Smooth muscle cell (in vitro differentiated cells): ENCODE measurements around the gene SGCD. TPM values are rescaled to one million over a fixed set of nuclear protein-coding genes. Genes with fewer than 3 reads are reported as not detected.

Experiments used
- DNase-seq: peaks from one replicate; lab custom pipeline; 2025; ENCODE audit not compliant: unreplicated experiment; lab: John Stamatoyannopoulos, UW
- H2AFZ ChIP-seq: fragments of 200-600 bp; sonication (generic); 2 replicates; pipeline ENCODE4 v1.6.0; 2016; ENCODE audit warnings: antibody characterized with exemption, low read depth, mild to moderate bottlenecking
- H3F3A ChIP-seq: fragments of 200-600 bp; sonication (generic); 2 replicates; pipeline ENCODE4 v1.6.0; 2017; ENCODE audit warnings: antibody characterized with exemption, low read depth
- H3K27ac ChIP-seq: fragments of 200-600 bp; sonication (generic); 2 replicates; pipeline ENCODE4 v1.5.1; 2016; ENCODE audit warnings: low read depth, mild to moderate bottlenecking
- H3K27me3 ChIP-seq: fragments of 200-600 bp; sonication (generic); 2 replicates; pipeline ENCODE4 v1.6.1; 2016; ENCODE audit warnings: low read depth, mild to moderate bottlenecking
- H3K36me3 ChIP-seq: fragments of 200-600 bp; sonication (generic); 2 replicates; pipeline ENCODE4 v1.5.1; 2016; ENCODE audit warnings: low read depth
- H3K4me1 ChIP-seq: fragments of 200-600 bp; sonication (generic); 2 replicates; pipeline ENCODE4 v1.5.1; 2016; ENCODE audit warnings: low read depth
- H3K4me2 ChIP-seq: fragments of 200-600 bp; sonication (generic); 2 replicates; pipeline ENCODE4 v1.6.0; 2016; ENCODE audit warnings: mild to moderate bottlenecking
- H3K4me3 ChIP-seq: fragments of 200-600 bp; sonication (generic); 2 replicates; pipeline ENCODE4 v1.5.1; 2016; ENCODE audit warnings: mild to moderate bottlenecking
- H3K79me2 ChIP-seq: fragments of 200-600 bp; sonication (generic); 2 replicates; pipeline ENCODE4 v1.6.0; 2016; ENCODE audit warnings: low read depth, mild to moderate bottlenecking
- H3K9ac ChIP-seq: fragments of 200-600 bp; sonication (generic); 2 replicates; pipeline ENCODE4 v1.6.0; 2016; ENCODE audit warnings: low read depth
- H3K9me3 ChIP-seq: fragments of 200-600 bp; sonication (generic); replicated peaks from 2 replicates; pipeline ENCODE4 v1.5.1; 2016; ENCODE audit warnings: low read depth
- H4K20me1 ChIP-seq: fragments of 200-600 bp; sonication (generic); 2 replicates; pipeline ENCODE4 v1.6.0; 2016; ENCODE audit warnings: low read depth
- WGBS: methylation state at CpG from one replicate; pipeline ENCODE4 v1.1.7; 2016; ENCODE audit warnings: low lambda C conversion rate; 5-methylcytosine and 5-hydroxymethylcytosine counted together
- polyA plus RNA-seq: library from polyadenylated mRNA; unstranded; fragments of >200 nt; fragmentation: Nextera tagmentation; extraction: Ambion mirVana; gene quantifications from 2 replicates; pipeline ENCODE4 v1.2.1, GENCODE V29; 2016
- total RNA-seq: library from RNA; depleted of rRNA; stranded (reverse); fragments of >200 nt; gene quantifications from 2 replicates; pipeline ENCODE4 v1.2.3, GENCODE V29; 2014
- TF ChIP-seq, protein P1 (sequence below): fragments of 200-600 bp; sonication (generic); IDR thresholded peaks from 2 replicates; pipeline ENCODE4 v1.5.1; 2017; ENCODE audit warnings: borderline replicate concordance, mild to moderate bottlenecking, antibody characterized with exemption; ENCODE audit not compliant: insufficient read depth, poor library complexity, severe bottlenecking

The SGCD gene
- total and polyA plus RNA-seq, 2 experiments from 2014 or later, result 1.6 to 3.5 TPM

DNA sequence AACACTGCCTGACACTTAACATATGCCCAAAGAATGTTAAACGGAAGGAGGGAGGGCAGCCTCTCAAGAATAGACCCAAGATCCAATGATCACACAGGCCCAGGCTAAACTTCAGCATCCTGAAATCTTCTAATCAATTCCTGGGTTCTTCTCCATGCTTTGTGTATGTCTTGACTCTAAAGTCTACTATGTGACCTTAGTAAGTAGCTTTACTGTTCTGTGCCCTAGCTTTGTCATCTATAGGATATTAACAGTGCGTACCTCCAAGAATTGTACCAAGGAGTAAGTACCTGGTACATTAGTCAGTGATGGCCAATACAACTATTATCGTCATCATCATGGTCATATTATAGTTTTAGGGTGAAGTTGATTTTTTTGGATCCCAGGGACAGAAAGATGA, 96.6 kb downstream of the SGCD start:
- WGBS, result 60% methylated on average over 3 of the region's 3 CpGs
- Histone ChIP-seq H3K27ac (no peak overlapping the region), H3K9ac (no peak overlapping the region), H3K4me3 (no peak overlapping the region), H3K79me2 (no peaks in the 10 kb centered on the region), H3K27me3 (no peaks in the 10 kb centered on the region), H3K4me2 (no peak overlapping the region), H2AFZ (no peak overlapping the region), H3K9me3 (no peaks in the 10 kb centered on the region), H3F3A (no peaks in the 10 kb centered on the region), H3K36me3 (no peaks in the 10 kb centered on the region), H3K4me1 (no peaks in the 10 kb centered on the region), H4K20me1 (no peaks in the 10 kb centered on the region)
- TF ChIP-seq, protein P1, sequence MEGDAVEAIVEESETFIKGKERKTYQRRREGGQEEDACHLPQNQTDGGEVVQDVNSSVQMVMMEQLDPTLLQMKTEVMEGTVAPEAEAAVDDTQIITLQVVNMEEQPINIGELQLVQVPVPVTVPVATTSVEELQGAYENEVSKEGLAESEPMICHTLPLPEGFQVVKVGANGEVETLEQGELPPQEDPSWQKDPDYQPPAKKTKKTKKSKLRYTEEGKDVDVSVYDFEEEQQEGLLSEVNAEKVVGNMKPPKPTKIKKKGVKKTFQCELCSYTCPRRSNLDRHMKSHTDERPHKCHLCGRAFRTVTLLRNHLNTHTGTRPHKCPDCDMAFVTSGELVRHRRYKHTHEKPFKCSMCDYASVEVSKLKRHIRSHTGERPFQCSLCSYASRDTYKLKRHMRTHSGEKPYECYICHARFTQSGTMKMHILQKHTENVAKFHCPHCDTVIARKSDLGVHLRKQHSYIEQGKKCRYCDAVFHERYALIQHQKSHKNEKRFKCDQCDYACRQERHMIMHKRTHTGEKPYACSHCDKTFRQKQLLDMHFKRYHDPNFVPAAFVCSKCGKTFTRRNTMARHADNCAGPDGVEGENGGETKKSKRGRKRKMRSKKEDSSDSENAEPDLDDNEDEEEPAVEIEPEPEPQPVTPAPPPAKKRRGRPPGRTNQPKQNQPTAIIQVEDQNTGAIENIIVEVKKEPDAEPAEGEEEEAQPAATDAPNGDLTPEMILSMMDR, result no peak
- no peak for DNase-seq

- no peaks in the 10 kb centered on the region for H3K36me3 ChIP-seq
- H3K9ac ChIP-seq, result no peak overlapping the region
- peaks cover 2% of the 10 kb centered on the region for H3K9me3 ChIP-seq
- no peak for DNase-seq
- H3K79me2 ChIP-seq, result no peaks in the 10 kb centered on the region
- TF ChIP-seq, protein P1, result no peak
- WGBS, result 98% methylated on average over 4 of the region's 4 CpGs
- H3F3A ChIP-seq, result no peaks in the 10 kb centered on the region
- no peaks in the 10 kb centered on the region for H4K20me1 ChIP-seq
- H3K4me1 ChIP-seq, result no peaks in the 10 kb centered on the region
- H3K27me3 ChIP-seq, result no peaks in the 10 kb centered on the region
- H2AFZ ChIP-seq, result no peak overlapping the region
- H3K4me3 ChIP-seq, result no peak overlapping the region
- no peak overlapping the region for H3K27ac ChIP-seq
- no peak overlapping the region for H3K4me2 ChIP-seq
Measured at GRCh38 chr5:156427315-156427714, 100.4 kb downstream of the SGCD start.

DNA sequence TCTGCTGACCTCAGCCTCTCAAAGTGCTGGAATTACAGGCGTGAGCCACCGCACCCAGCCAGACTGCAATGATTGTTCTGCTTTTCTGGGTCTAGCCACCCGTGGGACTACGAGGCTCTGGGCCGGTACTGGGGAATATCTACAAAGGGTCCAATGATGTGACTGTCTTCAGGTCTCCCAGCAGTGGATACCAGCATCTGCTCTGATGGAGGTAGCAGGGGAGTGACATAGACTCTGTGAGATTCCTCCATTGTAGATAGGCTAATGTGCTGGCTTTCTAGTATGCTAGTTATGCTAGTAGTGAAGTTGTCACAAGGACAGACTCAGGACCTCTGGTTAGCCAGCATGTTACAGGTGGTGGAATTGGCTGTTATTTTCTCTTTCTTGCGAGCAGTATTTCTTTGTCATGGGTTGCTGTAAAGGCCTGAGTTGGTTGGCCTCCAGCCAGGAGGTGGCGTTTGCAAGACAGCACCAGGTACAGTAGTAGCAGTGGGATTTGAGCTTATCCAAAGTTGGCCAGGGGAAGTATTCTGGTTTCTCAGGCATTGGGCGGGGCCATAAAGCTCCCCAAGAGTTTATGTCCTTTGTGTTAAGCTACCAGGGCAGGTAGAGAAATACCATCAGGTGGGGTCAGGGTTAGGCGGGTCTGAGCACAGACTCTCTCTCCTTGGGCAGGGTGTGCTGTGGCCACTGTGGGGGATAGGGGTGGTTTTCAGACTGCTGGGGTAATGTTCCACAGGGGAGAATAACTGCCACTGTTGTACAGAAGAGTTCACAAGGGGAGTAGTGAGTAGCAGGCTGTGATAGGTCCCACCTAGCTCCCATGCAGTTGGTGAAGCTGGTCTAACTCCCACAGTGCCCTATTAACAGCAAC, 105.2 kb downstream of the SGCD start:
- Histone ChIP-seq H3K4me1 (no peaks in the 10 kb centered on the region), H4K20me1 (no peaks in the 10 kb centered on the region), H3F3A (no peaks in the 10 kb centered on the region), H3K9ac (no peak overlapping the region), H3K4me3 (no peak overlapping the region), H3K4me2 (no peak overlapping the region), H3K27me3 (no peaks in the 10 kb centered on the region), H3K27ac (no peak overlapping the region), H3K9me3 (peaks cover 2% of the 10 kb centered on the region), H2AFZ (no peak overlapping the region), H3K79me2 (no peaks in the 10 kb centered on the region), H3K36me3 (no peaks in the 10 kb centered on the region)
- 94% methylated on average over 9 of the region's 9 CpGs for WGBS
- TF ChIP-seq, protein P1, result no peak
- no peak for DNase-seq

DNA sequence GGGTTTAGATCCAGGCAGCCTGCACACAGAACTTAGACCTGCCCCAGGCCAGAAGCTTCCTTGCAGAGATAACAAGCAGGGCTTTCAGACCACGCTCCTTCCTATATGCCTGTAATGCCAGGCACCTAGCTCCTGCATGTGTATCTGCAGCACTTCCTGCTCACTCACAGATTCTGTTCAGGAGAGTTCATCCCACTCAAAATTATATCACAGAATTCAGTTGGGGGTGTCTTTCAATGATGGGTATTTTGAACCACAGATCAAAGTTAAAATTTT, 105.8 kb downstream of the SGCD start:
- no peaks in the 10 kb centered on the region for H3K27me3 ChIP-seq
- H3K4me3 ChIP-seq, result no peak overlapping the region
- H2AFZ ChIP-seq, result no peak overlapping the region
- TF ChIP-seq, protein P1, result no peak
- no peak overlapping the region for H3K27ac ChIP-seq
- H3K79me2 ChIP-seq, result no peaks in the 10 kb centered on the region
- no peak overlapping the region for H3K4me2 ChIP-seq
- 94% methylated on average over 1 of the region's 1 CpG for WGBS
- H3K9ac ChIP-seq, result no peak overlapping the region
- no peak for DNase-seq
- peaks cover 2% of the 10 kb centered on the region for H3K9me3 ChIP-seq
- no peaks in the 10 kb centered on the region for H3K4me1 ChIP-seq
- no peaks in the 10 kb centered on the region for H4K20me1 ChIP-seq
- H3F3A ChIP-seq, result no peaks in the 10 kb centered on the region
- no peaks in the 10 kb centered on the region for H3K36me3 ChIP-seq
